A673 (cell line): ENCODE measurements around the gene ATG4B. TPM values are rescaled to one million over a fixed set of nuclear protein-coding genes. Genes with fewer than 3 reads are reported as not detected.

Source experiments
- BruUV-seq: library from RNA; stranded (reverse); fragments of 400-500 nt; replicated peaks from 2 replicates; lab custom pipeline; 2021; lab: Mats Ljungman, UMichigan
- CTCF ChIA-PET: fragments of 300-600 bp; sonication (Branson Sonifier 250); formaldehyde crosslinking; loops from one replicate; lab custom pipeline; 2022; ENCODE audit warnings: antibody characterized with exemption; lab: Charles Lee
- POLR2A ChIA-PET: fragments of 300-600 bp; sonication (Branson Sonifier 250); formaldehyde crosslinking; loops from one replicate; lab custom pipeline; 2022; ENCODE audit warnings: antibody characterized with exemption; ENCODE audit not compliant: low non-redundant PET; lab: Charles Lee
- DNase-seq: peaks from one replicate; pipeline ENCODE4 v3.0.0-alpha.2; 2015; ENCODE audit warnings: low spot score
- H3K27ac ChIP-seq: fragments of 200-600 bp; sonication (generic); 2 replicates; pipeline ENCODE4 v1.5.1; 2016; ENCODE audit warnings: mixed run types, low read depth, mild to moderate bottlenecking, mixed read lengths, antibody characterized with exemption, low read length; ENCODE audit not compliant: poor library complexity, severe bottlenecking
- H3K27me3 ChIP-seq: fragments of 200-600 bp; sonication (generic); replicated peaks from 2 replicates; pipeline ENCODE4 v1.6.1; 2017; ENCODE audit warnings: mixed run types, low read depth, mild to moderate bottlenecking, mixed read lengths, antibody characterized with exemption, low read length; ENCODE audit not compliant: insufficient read depth, poor library complexity
- H3K36me3 ChIP-seq: fragments of 200-600 bp; sonication (generic); 2 replicates; pipeline ENCODE4 v1.6.1; 2016; ENCODE audit warnings: mixed run types, mild to moderate bottlenecking, mixed read lengths, antibody characterized with exemption, low read length; ENCODE audit not compliant: insufficient read depth, poor library complexity, severe bottlenecking
- H3K4me1 ChIP-seq: fragments of 200-600 bp; sonication (generic); 2 replicates; pipeline ENCODE4 v1.6.1; 2017; ENCODE audit warnings: mixed run types, mild to moderate bottlenecking, mixed read lengths, antibody characterized with exemption, low read length; ENCODE audit not compliant: insufficient read depth, poor library complexity, severe bottlenecking
- H3K4me3 ChIP-seq: fragments of 200-600 bp; sonication (generic); 2 replicates; pipeline ENCODE4 v1.5.1; 2016; ENCODE audit warnings: low read depth, mixed run types, mild to moderate bottlenecking, mixed read lengths, low read length; ENCODE audit not compliant: poor library complexity, severe bottlenecking
- H3K9me3 ChIP-seq: fragments of 200-600 bp; sonication (generic); 2 replicates; pipeline ENCODE4 v1.6.1; 2016; ENCODE audit warnings: mixed run types, low read depth, mild to moderate bottlenecking, mixed read lengths, antibody characterized with exemption, low read length; ENCODE audit not compliant: poor library complexity, severe bottlenecking
- EZH2 ChIP-seq: fragments of 200-600 bp; sonication (generic); IDR thresholded peaks from 2 replicates; pipeline ENCODE4 v1.6.1; 2017; ENCODE audit warnings: borderline replicate concordance, low read depth, mild to moderate bottlenecking, mixed read lengths, antibody characterized with exemption, low read length; ENCODE audit not compliant: poor library complexity, severe bottlenecking
- intact Hi-C: fragments of 100-400 bp; cut with micrococcal nuclease; formaldehyde crosslinking; loops from one replicate; pipeline ENCODE4 v1.10.0; 2022; ENCODE audit not compliant: unreplicated experiment
- total RNA-seq: library from RNA; stranded (reverse); gene quantifications from 2 replicates; pipeline ENCODE4 v1.2.3, GENCODE V29; 2021
- TF ChIP-seq, protein P1 (sequence below): fragments of 300-800, 200-600 bp; sonication (generic); conservative IDR thresholded peaks from 2 replicates; pipeline ENCODE4 v1.5.1; 2017; ENCODE audit warnings: low read depth, mild to moderate bottlenecking, antibody characterized with exemption, low read length, moderate library complexity, mixed read lengths

Gene ATG4B
- total RNA-seq, 1 experiment from 2014 or later, result 102 TPM

DNA sequence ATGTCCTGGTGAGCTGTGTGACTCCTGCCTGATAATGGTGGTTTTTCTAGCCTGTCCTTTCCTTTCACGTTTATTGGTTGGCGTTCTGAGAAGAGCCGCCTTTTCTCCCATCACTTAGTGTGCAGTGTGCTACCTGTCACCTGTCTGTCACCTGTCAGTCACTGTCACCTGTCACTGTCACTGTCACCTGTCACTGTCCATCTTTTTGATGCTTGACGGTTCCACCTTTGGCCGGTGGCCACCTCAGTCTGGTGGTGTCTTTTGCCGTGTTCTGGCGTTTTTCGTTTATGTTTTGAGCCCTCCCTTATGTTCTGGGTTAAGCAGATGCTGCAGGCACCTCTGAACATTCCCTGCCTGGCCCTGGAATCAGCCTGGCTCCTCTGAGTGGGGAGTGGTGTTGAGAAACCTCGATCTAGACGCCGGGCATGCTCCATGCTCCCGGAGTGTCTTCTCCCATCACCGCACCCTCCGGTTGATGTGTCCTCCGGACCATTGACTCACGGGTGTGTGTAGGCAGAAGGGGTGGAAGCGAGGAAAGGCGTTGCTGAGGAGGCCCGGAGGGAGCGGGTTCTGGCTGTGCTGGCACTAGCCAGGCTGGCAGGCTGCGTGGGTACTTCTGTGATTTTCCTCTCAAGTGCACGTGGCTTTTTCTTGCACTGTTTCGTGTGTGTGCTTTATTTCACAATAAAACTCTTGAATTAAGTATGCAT is 28.4 kb downstream of the ATG4B start:
- no peaks in the 10 kb centered on the region for H3K27me3 ChIP-seq
- no peak for DNase-seq
- BruUV-seq, result no TSS peak
- peaks cover 6% of the 10 kb centered on the region for H3K36me3 ChIP-seq
- POLR2A ChIA-PET, result no interaction called here
- TF ChIP-seq EZH2, result no peak
- TF ChIP-seq, protein P1, sequence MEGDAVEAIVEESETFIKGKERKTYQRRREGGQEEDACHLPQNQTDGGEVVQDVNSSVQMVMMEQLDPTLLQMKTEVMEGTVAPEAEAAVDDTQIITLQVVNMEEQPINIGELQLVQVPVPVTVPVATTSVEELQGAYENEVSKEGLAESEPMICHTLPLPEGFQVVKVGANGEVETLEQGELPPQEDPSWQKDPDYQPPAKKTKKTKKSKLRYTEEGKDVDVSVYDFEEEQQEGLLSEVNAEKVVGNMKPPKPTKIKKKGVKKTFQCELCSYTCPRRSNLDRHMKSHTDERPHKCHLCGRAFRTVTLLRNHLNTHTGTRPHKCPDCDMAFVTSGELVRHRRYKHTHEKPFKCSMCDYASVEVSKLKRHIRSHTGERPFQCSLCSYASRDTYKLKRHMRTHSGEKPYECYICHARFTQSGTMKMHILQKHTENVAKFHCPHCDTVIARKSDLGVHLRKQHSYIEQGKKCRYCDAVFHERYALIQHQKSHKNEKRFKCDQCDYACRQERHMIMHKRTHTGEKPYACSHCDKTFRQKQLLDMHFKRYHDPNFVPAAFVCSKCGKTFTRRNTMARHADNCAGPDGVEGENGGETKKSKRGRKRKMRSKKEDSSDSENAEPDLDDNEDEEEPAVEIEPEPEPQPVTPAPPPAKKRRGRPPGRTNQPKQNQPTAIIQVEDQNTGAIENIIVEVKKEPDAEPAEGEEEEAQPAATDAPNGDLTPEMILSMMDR, result no peak
- H3K4me3 ChIP-seq, result no peak overlapping the region
- no peaks in the 10 kb centered on the region for H3K4me1 ChIP-seq
- CTCF ChIA-PET, result interaction anchor here (0.7 to 1.9 kb wide), 3 partner anchors 10 to 68 kb away, joined by 3 to 6 read pairs (median 3); no protein-coding TSS in a partner anchor
- H3K9me3 ChIP-seq, result no peaks in the 10 kb centered on the region
- intact Hi-C loops, result loop anchor here (2.0 kb wide), 1 partner anchor 211 kb away; no protein-coding TSS in a partner anchor
- no peak overlapping the region for H3K27ac ChIP-seq

DNA sequence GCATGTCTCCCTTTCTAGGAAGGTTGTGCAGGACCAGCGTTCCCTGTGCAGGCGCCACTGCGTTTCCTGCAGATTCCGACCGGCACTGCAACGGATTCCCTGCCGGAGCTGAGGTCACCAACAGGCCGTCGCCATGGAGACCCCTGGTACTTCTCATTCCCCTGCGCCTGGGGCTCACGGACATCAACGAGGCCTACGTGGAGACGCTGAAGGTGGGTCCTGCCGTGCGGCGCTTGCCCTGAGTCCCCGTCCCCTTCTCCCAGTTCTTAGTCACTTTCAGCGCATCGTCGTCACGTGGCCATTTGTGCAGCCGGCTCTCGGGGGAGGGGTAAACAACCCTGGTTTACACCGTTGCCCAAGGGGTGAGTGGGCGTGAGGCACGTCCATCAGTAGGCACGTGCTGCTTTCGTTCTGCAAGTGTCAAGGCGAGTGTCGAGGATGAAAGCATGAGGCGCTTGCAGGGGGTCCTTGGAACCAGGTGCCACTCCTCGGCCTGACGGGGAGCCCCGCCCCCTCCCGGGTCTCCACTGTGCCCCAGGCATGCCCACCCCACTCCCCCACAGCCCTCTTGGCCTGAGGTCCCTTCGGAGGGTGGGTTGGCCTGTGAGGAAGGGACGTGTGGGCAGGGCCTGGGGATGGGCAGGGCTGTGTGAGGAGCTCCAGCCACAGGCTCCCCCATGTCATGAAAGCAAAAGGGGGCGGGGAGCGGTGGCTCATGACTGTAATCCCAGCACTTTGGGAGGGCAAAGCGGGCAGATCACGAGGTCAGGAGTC is 29.3 kb downstream of the ATG4B start:
- Histone ChIP-seq H3K36me3 (no peaks in the 10 kb centered on the region), H3K4me1 (no peaks in the 10 kb centered on the region), H3K27ac (no peak overlapping the region), H3K27me3 (no peaks in the 10 kb centered on the region), H3K9me3 (no peaks in the 10 kb centered on the region), H3K4me3 (no peak overlapping the region)
- no peak for DNase-seq
- ChIA-PET POLR2A (no interaction called here), CTCF (no interaction called here)
- no TSS peak for BruUV-seq
- TF ChIP-seq, protein P1, result no peak
- no peak for TF ChIP-seq EZH2
- intact Hi-C loops, result no loop called here

DNA sequence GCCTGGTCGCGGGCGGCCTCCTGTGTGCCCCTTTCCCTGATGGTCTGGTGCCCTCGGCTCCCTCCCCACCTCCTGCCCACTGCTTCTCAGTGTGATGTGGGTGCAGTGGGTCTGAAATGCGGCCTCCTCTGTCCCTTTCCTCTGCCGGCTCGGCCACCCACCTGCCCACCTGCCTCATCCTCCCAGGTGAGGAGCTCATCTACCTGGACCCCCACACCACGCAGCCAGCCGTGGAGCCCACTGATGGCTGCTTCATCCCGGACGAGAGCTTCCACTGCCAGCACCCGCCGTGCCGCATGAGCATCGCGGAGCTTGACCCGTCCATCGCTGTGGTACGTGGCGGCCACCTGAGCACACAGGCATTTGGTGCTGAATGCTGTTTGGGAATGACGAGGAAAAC is 30.9 kb downstream of the ATG4B start:
- peaks cover 4% of the 10 kb centered on the region for H3K36me3 ChIP-seq
- H3K4me3 ChIP-seq, result no peak overlapping the region
- H3K27ac ChIP-seq, result no peak overlapping the region
- H3K9me3 ChIP-seq, result no peaks in the 10 kb centered on the region
- BruUV-seq, result no TSS peak
- H3K4me1 ChIP-seq, result no peaks in the 10 kb centered on the region
- ChIA-PET CTCF (no interaction called here), POLR2A (interaction anchor here (0.6 kb wide), 1 partner anchor 332 kb away, joined by 3 read pairs; no protein-coding TSS in a partner anchor)
- intact Hi-C loops, result no loop called here
- no peak for TF ChIP-seq EZH2
- no peaks in the 10 kb centered on the region for H3K27me3 ChIP-seq
- DNase-seq, result no peak
